GM19328 (cell line): ENCODE measurements around the gene LIMS1.
A peak's percentile ranks its signal among the peaks of the same experiment; 100 is the strongest.
"Not testable (repeated sequence)": the region's sequence is repeated elsewhere in the genome, so short reads cannot be mapped to it uniquely, and the experiment has no call there.

Source experiments
- ATAC-seq: cut with Tn5 transposase; IDR thresholded peaks from one replicate; pipeline ENCODE4 v1.9.1; 2021; ENCODE audit warnings: mild to moderate bottlenecking, moderate library complexity; ENCODE audit not compliant: unreplicated experiment

The LIMS1 gene

GRCh38 chr2:108585436-108585835 lies 51.2 kb downstream of the LIMS1 start:
- ATAC-seq: no peak

DNA sequence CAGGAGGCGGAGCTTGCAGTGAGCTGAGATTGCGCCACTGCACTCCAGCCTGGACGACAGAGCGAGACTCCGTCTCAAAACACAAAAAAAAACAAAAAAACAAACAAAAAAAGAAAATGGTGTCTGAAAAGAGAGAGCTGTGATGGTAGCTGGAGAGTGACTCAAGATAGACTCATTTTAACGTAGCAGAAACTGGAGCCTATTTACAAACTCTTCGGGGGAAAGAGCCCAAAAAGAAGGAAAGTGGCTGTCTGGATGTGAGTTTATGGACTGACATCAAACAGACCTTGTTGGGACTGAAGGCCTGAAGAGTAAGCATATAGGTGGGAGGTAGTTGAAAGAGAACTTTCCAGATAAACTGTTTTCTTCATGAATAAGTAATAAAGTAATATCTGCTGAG lies 51.8 kb downstream of the LIMS1 start:
- ATAC-seq: no peak

- ATAC-seq: no peak
Observed at GRCh38 chr2:108586631-108587030, 52.4 kb downstream of the LIMS1 start.

- ATAC-seq: no peak
Observed at GRCh38 chr2:108587621-108588020, 53.4 kb downstream of the LIMS1 start.

GRCh38 chr2:108588070-108588668 lies 53.9 kb downstream of the LIMS1 start:
- peak; percentile 39 for ATAC-seq

DNA sequence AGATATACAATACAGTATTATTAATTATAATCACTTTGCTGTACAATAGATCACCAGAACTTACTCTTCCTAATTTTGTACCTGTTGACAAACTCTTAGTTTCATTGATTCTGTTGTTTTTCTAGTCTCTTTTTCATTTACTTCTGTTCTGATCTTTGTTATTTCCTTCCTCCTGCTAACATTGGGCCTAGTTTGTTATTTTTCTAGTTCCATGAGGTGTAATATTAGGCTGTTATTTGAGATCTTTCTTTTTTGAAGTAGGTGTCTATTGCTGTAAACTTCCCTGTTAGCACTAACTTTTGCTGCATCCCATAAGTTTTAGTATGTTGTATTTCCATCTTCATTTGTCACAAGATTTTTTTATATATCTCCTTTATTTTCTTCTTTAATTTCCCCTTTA lies 55.1 kb downstream of the LIMS1 start:
- ATAC-seq: no peak

DNA sequence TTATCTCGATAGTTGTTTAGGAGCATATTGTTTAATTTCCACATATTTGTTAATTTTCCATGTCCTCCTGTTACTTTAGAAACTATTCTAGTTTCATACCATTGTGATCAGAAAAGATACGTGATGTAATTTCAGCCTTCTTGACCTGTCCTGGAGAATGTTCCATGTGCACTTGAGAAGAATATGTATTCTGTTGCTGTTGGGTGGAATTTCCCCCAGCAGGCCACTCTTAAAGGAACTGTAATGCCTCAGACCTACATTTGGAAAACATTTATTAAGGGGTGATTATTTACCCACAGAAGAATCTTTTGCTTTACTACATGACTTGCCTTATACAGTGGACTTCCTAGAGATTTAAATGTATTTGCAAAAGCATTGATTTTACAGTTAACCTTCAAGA lies 55.5 kb downstream of the LIMS1 start:
- no peak for ATAC-seq

GRCh38 chr2:108591163-108591562 lies 56.9 kb downstream of the LIMS1 start:
- no peak for ATAC-seq

DNA sequence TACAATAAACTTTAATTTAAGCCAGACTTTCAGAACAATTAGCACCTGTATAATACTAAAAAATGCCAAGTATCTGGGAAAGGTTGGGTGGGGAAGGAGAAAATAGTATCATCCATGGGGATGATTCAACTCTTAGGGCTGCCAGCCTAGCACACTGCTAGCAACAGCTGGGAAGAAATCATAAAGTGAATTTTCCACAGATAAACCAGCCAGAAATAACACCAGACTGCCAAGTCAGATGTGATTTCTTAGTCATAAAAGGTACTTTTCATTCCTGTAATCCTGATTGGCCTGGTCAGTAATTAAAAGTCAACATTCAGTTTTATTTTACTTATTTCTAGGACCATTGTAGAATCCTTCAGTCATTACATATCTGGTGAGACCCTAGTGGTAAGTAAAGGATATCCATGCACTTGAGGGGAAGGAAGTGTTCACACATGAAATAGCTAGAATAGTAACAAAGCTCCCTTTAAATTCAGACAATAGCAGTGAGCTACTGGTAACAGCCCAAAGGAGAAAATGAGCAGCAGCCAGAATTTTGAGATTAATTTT lies 59.4 kb downstream of the LIMS1 start:
- ATAC-seq: peak; percentile 4

GRCh38 chr2:108594132-108594981 lies 60.1 kb downstream of the LIMS1 start:
- ATAC-seq: peak; percentile 90

GRCh38 chr2:108594982-108595464 lies 60.8 kb downstream of the LIMS1 start:
- peak; percentile 46 for ATAC-seq

DNA sequence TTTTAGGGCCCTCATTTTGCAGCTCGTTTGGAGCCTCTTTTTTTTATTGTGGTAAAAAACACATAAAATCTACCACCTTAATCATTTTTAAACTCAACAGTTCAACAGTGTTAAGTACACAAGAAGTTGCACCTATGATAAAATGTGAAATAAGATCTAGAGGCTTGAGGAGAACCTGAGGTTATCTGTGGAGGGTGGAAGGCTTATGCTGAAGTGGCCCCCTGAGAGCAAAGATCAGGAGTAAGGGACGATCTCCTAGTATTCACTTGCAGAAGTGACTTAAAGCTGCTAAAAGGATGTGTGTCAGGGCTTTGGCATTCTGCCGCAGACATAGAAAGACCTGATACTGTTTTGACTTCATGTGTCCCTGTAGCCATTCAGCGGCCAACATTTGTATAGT lies 61.5 kb downstream of the LIMS1 start:
- not testable (repeated sequence) for ATAC-seq

DNA sequence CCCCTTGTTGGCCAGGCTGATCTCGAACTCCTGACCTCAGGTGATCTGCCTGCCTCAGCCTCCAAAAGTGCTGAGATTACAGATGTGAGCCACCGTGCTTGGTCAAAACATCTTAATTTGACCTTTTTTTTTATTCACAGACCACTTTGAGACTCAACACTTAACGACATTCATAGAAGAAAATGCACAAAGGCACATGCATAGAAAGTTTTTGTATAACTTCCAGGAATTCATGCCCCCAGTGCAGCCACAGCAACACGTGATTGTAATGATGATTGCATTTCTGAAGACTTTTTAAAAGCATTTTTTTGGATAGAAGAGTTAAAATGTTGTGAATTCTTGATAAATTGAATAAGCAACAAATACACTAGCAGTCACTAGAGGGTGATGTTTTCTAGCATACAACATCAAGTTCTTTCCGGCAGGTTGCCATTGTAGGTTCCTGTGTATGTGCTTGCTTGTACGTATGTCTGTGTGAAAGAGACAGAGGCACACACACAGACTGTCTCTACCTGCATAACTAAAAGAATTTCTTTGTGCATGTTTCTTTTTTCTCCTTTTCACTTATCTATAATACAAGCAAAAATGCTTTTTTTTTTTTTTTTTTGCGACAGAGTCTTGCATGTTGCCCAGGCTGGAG lies 63.0 kb downstream of the LIMS1 start:
- ATAC-seq: not testable (repeated sequence)

- not testable (repeated sequence) for ATAC-seq
Observed at GRCh38 chr2:108601199-108601598, 66.9 kb downstream of the LIMS1 start.

DNA sequence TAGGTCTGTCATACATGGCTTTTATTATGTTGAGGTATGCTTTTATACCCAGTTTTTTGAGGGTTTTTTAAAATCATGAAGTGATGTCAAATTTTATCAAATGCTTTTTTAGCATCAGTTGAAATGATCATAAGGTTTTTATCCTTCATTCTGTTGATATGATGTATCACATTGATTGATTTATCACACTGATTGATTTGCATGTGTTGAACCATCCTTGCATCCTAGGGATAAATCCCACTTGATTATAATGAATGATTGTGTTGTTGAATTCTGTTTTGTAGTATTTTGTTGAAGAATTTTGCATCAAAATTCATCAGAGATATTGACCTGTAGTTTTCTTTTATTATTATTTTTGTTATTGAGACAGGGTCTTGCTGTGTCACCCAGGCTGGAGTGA lies 68.2 kb downstream of the LIMS1 start:
- no peak for ATAC-seq

- ATAC-seq: no peak
Observed at GRCh38 chr2:108604196-108604595, 69.9 kb downstream of the LIMS1 start.

DNA sequence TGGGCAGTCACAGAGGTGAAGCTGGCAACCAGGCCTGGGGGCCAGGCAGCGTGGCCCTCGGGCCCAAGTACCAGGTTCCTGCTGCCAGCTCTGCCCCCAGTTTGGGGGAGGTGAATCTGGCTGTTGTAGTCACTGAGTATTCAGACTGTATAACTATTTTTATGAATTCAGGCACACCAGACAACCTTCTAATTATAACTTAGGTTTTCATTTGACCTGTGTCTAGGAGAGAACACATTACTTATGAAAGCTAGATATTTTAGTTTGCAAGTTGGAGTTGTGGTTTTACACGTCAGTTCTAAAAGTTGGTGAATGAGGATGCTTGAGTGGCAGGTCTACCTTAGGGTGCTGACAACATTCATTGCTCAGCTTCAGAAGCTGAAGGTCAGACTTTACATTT lies 71.7 kb downstream of the LIMS1 start:
- ATAC-seq: peak; percentile 59

DNA sequence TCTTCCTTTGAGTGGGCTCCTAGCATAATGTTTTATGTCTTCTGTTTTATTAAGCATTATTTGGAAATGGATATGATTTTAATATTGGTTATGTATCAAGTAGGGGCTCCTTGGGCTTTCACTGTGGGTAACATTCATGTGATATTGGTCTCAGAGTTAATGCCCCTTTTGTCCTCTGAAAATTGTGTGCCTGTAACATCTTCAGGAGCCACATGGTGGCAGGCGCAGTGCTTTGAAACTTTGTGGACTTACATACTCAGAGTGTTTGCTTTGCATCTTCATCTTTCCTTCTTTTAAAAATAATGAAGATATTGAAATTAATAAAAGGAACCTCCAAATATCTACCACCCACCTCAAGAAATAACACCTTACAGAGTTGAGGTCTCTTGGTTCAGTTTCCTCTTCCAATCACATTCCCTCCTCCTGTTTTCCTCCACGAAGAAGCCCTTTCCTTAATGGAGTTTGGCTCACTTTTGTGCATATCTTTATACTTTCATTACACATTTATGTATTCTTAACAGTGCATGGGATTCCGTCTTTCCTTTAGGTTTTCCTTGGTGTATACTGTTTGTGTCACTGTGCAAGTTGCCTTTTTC lies 73.5 kb downstream of the LIMS1 start:
- no peak for ATAC-seq

DNA sequence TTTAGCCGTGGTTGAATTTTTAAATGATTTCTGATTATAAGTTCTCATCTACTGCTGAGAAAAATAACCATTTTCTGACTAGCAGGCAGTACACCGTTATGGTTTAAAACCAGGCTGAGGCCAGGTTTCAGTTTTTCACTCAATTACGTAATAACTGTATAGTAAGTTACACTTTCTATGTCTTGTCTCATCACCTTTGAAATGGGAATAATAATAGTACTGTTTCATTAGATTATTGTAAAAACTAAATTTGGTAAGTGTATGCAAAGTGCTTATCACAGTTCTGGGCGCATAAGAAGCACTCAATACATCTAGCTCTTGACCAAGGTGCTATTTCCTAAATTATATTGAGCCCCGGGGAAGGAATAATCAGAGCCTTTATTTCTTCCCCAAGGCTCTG lies 76.8 kb downstream of the LIMS1 start:
- ATAC-seq: no peak

- ATAC-seq: peak; percentile 86
Observed at GRCh38 chr2:108612153-108612513, 77.9 kb downstream of the LIMS1 start.

GRCh38 chr2:108612514-108613183 lies 78.4 kb downstream of the LIMS1 start:
- ATAC-seq: peak; percentile 69
